Cardiac fibroblast (primary cell): Measurements from ENCODE around the gene ETV7.

ENCODE experiments used
- DNase-seq, 2 donors: peaks; one replicate each; pipeline versions ENCODE4 v3.0.0 to v3.0.0-alpha.2; 2010; ENCODE audit warnings: low read depth in 2 of 2
- H3K4me3 ChIP-seq, 2 donors: replicated peaks in 1 of 2; 1 replicate in 1 of 2; 2 replicates in 1 of 2; pipeline ENCODE4 v1.5.1; 2011; ENCODE audit warnings: low read depth in 2 of 2, low read length in 2 of 2, mild to moderate bottlenecking in 2 of 2, moderate library complexity in 1 of 2
- TF ChIP-seq, protein P1 (sequence below): IDR thresholded peaks from one replicate; pipeline ENCODE4 v1.5.1; 2011; ENCODE audit warnings: low read depth, mild to moderate bottlenecking, low read length, inconsistent platforms

The ETV7 gene

DNA sequence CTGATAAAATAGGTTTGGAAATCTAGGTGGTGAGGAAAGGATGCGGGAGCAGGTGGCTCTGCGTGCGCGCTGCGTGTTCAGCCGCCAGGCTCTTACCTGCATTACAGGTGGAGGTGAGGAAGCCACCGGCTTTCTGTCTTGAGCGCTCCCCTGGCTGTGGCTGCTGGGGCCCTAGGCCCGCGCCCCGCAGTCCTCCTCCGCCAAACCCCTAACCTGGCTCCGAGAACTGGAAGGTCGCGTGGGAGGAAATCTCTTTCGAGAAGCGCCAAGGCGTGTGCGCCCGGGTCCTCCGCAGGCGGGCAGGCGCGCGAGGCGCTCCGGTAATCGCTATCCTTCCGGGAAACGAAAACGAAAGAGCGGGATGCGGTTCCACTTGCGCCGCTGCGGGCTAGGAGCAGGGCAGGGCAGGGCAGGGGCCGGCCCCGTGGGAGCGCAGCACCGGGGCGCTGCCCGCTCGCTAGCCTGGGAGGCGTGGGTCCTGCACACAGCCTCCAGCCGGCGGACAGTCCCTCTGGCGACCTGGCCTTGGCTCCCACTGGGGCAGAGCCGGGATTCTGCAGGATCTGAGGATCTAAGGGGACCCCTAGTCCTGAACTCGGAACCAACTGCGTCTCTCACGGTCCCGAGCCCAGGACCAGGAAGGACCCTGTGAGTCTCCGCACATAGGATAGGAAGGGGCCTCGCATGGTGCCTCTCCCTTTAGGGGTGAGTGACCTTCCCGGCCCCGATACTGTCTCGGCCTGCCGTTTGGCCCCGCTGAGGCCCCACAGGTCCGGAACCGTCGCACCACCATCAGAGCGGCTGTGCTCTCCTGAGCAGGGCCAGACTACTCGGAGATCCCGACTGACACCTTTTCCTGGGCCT is at the start of gene ETV7:
TSS of gene ETV7 (minus strand) at position 230 of the 864 bp plus-strand sequence. CDS start at position 102, 128 bp downstream.
- H3K4me3 ChIP-seq, result peak within 1 kb of the TSS; percentile 60 to 62
- TF ChIP-seq, protein P1, sequence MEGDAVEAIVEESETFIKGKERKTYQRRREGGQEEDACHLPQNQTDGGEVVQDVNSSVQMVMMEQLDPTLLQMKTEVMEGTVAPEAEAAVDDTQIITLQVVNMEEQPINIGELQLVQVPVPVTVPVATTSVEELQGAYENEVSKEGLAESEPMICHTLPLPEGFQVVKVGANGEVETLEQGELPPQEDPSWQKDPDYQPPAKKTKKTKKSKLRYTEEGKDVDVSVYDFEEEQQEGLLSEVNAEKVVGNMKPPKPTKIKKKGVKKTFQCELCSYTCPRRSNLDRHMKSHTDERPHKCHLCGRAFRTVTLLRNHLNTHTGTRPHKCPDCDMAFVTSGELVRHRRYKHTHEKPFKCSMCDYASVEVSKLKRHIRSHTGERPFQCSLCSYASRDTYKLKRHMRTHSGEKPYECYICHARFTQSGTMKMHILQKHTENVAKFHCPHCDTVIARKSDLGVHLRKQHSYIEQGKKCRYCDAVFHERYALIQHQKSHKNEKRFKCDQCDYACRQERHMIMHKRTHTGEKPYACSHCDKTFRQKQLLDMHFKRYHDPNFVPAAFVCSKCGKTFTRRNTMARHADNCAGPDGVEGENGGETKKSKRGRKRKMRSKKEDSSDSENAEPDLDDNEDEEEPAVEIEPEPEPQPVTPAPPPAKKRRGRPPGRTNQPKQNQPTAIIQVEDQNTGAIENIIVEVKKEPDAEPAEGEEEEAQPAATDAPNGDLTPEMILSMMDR, result no peak
- DNase-seq, result peak; percentile 11 to 26

GRCh38 chr6:36436466-36436865 is 49.0 kb upstream of the ETV7 start:
- DNase-seq, result peak; percentile 81 to 88
- TF ChIP-seq, protein P1, result no peak
- H3K4me3 ChIP-seq, result no peak overlapping the region

- TF ChIP-seq, protein P1, result no peak
- DNase-seq, result peak; percentile 35 to 58
Observed at GRCh38 chr6:36432151-36432671, 44.7 kb upstream of the ETV7 start.

GRCh38 chr6:36431197-36431596 is 43.7 kb upstream of the ETV7 start:
- no peak overlapping the region for H3K4me3 ChIP-seq
- DNase-seq, result no peak
- TF ChIP-seq, protein P1, result no peak

More at GRCh38 chr6:36432151-36432671, 44.7 kb upstream of the ETV7 start:
- H3K4me3 ChIP-seq, result no peak overlapping the region

- TF ChIP-seq, protein P1, result no peak
- DNase-seq, result peak in 1 of 2 donors; percentile 61
Observed at GRCh38 chr6:36430351-36430750, 42.9 kb upstream of the ETV7 start.

GRCh38 chr6:36428911-36429310 is 41.4 kb upstream of the ETV7 start:
- peak in 1 of 2 donors; percentile 39 for DNase-seq
- H3K4me3 ChIP-seq, result no peak overlapping the region
- TF ChIP-seq, protein P1, result no peak

More at GRCh38 chr6:36430351-36430750, 42.9 kb upstream of the ETV7 start:
- H3K4me3 ChIP-seq, result no peak overlapping the region
